H1 (cell line): ENCODE data around the gene MRPS31. TPM values are rescaled to one million over a fixed set of nuclear protein-coding genes. Genes with fewer than 3 reads are reported as not detected.

Source experiments
- CTCF ChIA-PET: fragments of 300-600 bp; sonication (Branson Sonifier 250); formaldehyde crosslinking; loops from one replicate; lab custom pipeline; 2021; ENCODE audit not compliant: partially characterized antibody; lab: Charles Lee
- POLR2A ChIA-PET: fragments of 300-600 bp; sonication (Branson Sonifier 250); formaldehyde crosslinking; loops from one replicate; lab custom pipeline; 2021; ENCODE audit warnings: inconsistent platforms; ENCODE audit not compliant: partially characterized antibody; lab: Charles Lee
- DNase-seq, 2 experiments: peaks; one replicate each; pipeline versions ENCODE4 v3.0.0 to v3.0.0-alpha.2; 2010 to 2022; ENCODE audit warnings: low spot score in 2 of 2, low read depth in 1 of 2, mixed read lengths in 1 of 2
- FAIRE-seq: peaks from 2 replicates; lab custom pipeline; 2011; peaks lifted over from hg19 to GRCh38; lab: Jason Lieb, UNC
- H2AFZ ChIP-seq: 2 replicates; pipeline ENCODE4 v1.8.1; 2012; ENCODE audit warnings: low read length, inconsistent platforms
- H2AK5ac ChIP-seq: 2 replicates; pipeline ENCODE4 v1.6.1; 2013; ENCODE audit warnings: low read depth, low read length
- H2BK120ac ChIP-seq: replicated peaks from 2 replicates; pipeline ENCODE3; 2013; ENCODE audit warnings: low read depth, low read length, inconsistent platforms
- H2BK12ac ChIP-seq: 2 replicates; pipeline ENCODE4 v1.6.1; 2013; ENCODE audit warnings: low read depth, low read length
- H2BK15ac ChIP-seq: 2 replicates; pipeline ENCODE4 v1.6.1; 2013; ENCODE audit warnings: low read length
- H2BK20ac ChIP-seq: 2 replicates; pipeline ENCODE4 v1.6.1; 2013; ENCODE audit warnings: low read length
- H2BK5ac ChIP-seq: 2 replicates; pipeline ENCODE4 v1.6.1; 2013; ENCODE audit warnings: low read depth, low read length
- H3K14ac ChIP-seq: 2 replicates; pipeline ENCODE4 v1.6.1; 2013; ENCODE audit warnings: inconsistent platforms; ENCODE audit not compliant: insufficient read length
- H3K18ac ChIP-seq: 2 replicates; pipeline ENCODE4 v1.6.1; 2013; ENCODE audit warnings: low read length; ENCODE audit errors: extremely low read depth
- H3K23ac ChIP-seq: 2 replicates; pipeline ENCODE4 v1.6.1; 2013; ENCODE audit warnings: inconsistent platforms; ENCODE audit not compliant: insufficient read length
- H3K23me2 ChIP-seq: 2 replicates; pipeline ENCODE4 v1.6.1; 2013; ENCODE audit warnings: low read depth, low read length
- H3K27ac ChIP-seq: 2 replicates; pipeline ENCODE4 v1.6.1; 2011; ENCODE audit warnings: low read depth, low read length, inconsistent platforms
- H3K27me3 ChIP-seq, 4 experiments: replicated peaks in 1 of 4; 1 replicate in 1 of 4; 2 replicates in 3 of 4; pipeline versions ENCODE4 v1.6.1 to v1.8.1; 2011 to 2013; ENCODE audit warnings: low read length in 3 of 4, mild to moderate bottlenecking in 3 of 4, inconsistent platforms in 2 of 4, mixed read lengths in 2 of 4, moderate library complexity in 1 of 4; ENCODE audit not compliant: control insufficient read depth in 3 of 4, insufficient read depth in 3 of 4; ENCODE audit errors: extremely low read depth in 1 of 4
- H3K36me3 ChIP-seq, 4 experiments: 2 replicates each; pipeline versions ENCODE4 v1.6.1 to v1.8.1; 2011 to 2013; ENCODE audit warnings: mild to moderate bottlenecking in 4 of 4, low read length in 3 of 4, moderate library complexity in 2 of 4, control low read depth in 1 of 4, inconsistent platforms in 1 of 4; ENCODE audit not compliant: insufficient read depth in 4 of 4, control insufficient read depth in 2 of 4
- H3K4ac ChIP-seq: replicated peaks from 2 replicates; pipeline ENCODE3; 2013; ENCODE audit warnings: low read length, low read depth, mixed read lengths, inconsistent platforms; ENCODE audit not compliant: insufficient read length
- H3K4me1 ChIP-seq, 4 experiments: replicated peaks in 1 of 4; 1 replicate in 1 of 4; 2 replicates in 3 of 4; pipeline versions ENCODE4 v1.6.1 to v1.8.1; 2011 to 2013; ENCODE audit warnings: low read length in 3 of 4, inconsistent platforms in 2 of 4, mixed read lengths in 1 of 4; ENCODE audit not compliant: insufficient read depth in 4 of 4, control insufficient read depth in 3 of 4
- H3K4me2 ChIP-seq, 2 experiments: 2 replicates each; pipeline versions ENCODE4 v1.6.1 to v1.8.1; 2011 to 2013; ENCODE audit warnings: low read depth in 2 of 2, low read length in 2 of 2, control low read depth in 1 of 2, inconsistent platforms in 1 of 2, mild to moderate bottlenecking in 1 of 2; ENCODE audit not compliant: insufficient read depth in 1 of 2
- H3K4me3 ChIP-seq, 4 experiments: fragments of 200-600, 300-600 bp in 1 of 4; sonication (generic), shearing (Covaris generic), sonication (Bioruptor Twin) in 1 of 4; 2 replicates each; pipeline versions ENCODE4 v1.5.1 to v1.8.1; 2011 to 2016; ENCODE audit warnings: low read length in 4 of 4, low read depth in 3 of 4, control low read depth in 2 of 4, inconsistent platforms in 2 of 4, mild to moderate bottlenecking in 2 of 4, mixed read lengths in 1 of 4, moderate library complexity in 1 of 4; ENCODE audit not compliant: insufficient read depth in 2 of 4; ENCODE audit errors: extremely low read depth in 1 of 4
- H3K56ac ChIP-seq: replicated peaks from 2 replicates; pipeline ENCODE3; 2013; ENCODE audit warnings: low read depth, mild to moderate bottlenecking, mixed read lengths, low read length, inconsistent platforms; ENCODE audit not compliant: insufficient read length
- H3K79me1 ChIP-seq: 2 replicates; pipeline ENCODE4 v1.6.1; 2013; ENCODE audit warnings: low read depth, low read length, control low read depth
- H3K79me2 ChIP-seq, 2 experiments: 2 replicates each; pipeline versions ENCODE4 v1.6.1 to v1.8.1; 2012 to 2013; ENCODE audit warnings: low read length in 2 of 2, mild to moderate bottlenecking in 2 of 2, inconsistent platforms in 1 of 2; ENCODE audit not compliant: insufficient read depth in 2 of 2, control insufficient read depth in 1 of 2
- H3K9ac ChIP-seq, 4 experiments: replicated peaks in 1 of 4; 1 replicate in 1 of 4; 2 replicates in 3 of 4; pipeline versions ENCODE4 v1.6.1 to v1.8.1; 2011 to 2013; ENCODE audit warnings: low read depth in 3 of 4, low read length in 3 of 4, control low read depth in 2 of 4, mild to moderate bottlenecking in 2 of 4, moderate library complexity in 2 of 4, inconsistent platforms in 1 of 4; ENCODE audit errors: extremely low read depth in 1 of 4
- H3K9me3 ChIP-seq, 2 experiments: 2 replicates each; pipeline versions ENCODE4 v1.6.1 to v1.8.1; 2012 to 2013; ENCODE audit warnings: mild to moderate bottlenecking in 2 of 2, moderate library complexity in 2 of 2, control low read depth in 1 of 2, inconsistent platforms in 1 of 2, low read depth in 1 of 2, low read length in 1 of 2, mixed read lengths in 1 of 2; ENCODE audit not compliant: insufficient read depth in 2 of 2
- H4K20me1 ChIP-seq, 2 experiments: replicated peaks in 1 of 2; 2 replicates each; pipeline versions ENCODE3 to v1.8.1; 2011 to 2013; ENCODE audit warnings: inconsistent platforms in 2 of 2, low read length in 2 of 2, mild to moderate bottlenecking in 1 of 2; ENCODE audit not compliant: insufficient read depth in 2 of 2, control insufficient read depth in 1 of 2
- H4K5ac ChIP-seq: 2 replicates; pipeline ENCODE4 v1.6.1; 2013; ENCODE audit warnings: low read length, low read depth, mixed read lengths, inconsistent platforms; ENCODE audit not compliant: insufficient read length
- H4K8ac ChIP-seq: 2 replicates; pipeline ENCODE4 v1.8.0; 2013; ENCODE audit warnings: mild to moderate bottlenecking, moderate library complexity, low read length, inconsistent platforms; ENCODE audit not compliant: insufficient read depth; ENCODE audit errors: extremely low read depth
- H4K91ac ChIP-seq: replicated peaks from 2 replicates; pipeline ENCODE3; 2013; ENCODE audit warnings: low read length, mixed read lengths, inconsistent platforms; ENCODE audit not compliant: insufficient read length
- BACH1 ChIP-seq: IDR thresholded peaks from 2 replicates; pipeline ENCODE4 v1.6.1; 2012; ENCODE audit warnings: low read length, improper control_type of control experiment
- CHD2 ChIP-seq: IDR thresholded peaks from 2 replicates; pipeline ENCODE4 v1.6.1; 2012; ENCODE audit warnings: low read length, improper control_type of control experiment
- FOSL1 ChIP-seq: IDR thresholded peaks from 2 replicates; pipeline ENCODE4 v1.6.1; 2011; ENCODE audit warnings: mild to moderate bottlenecking, low read depth, low read length, moderate library complexity; ENCODE audit not compliant: insufficient read depth
- HDAC6 ChIP-seq: IDR thresholded peaks from one replicate; pipeline ENCODE4 v1.7.1; 2012; ENCODE audit warnings: low read depth, mild to moderate bottlenecking, inconsistent platforms, low read length, moderate library complexity
- RBBP5 ChIP-seq: IDR thresholded peaks from 2 replicates; pipeline ENCODE4 v1.7.1; 2012; ENCODE audit warnings: low read depth, mild to moderate bottlenecking, inconsistent platforms, low read length, moderate library complexity, borderline replicate concordance
- RXRA ChIP-seq: IDR thresholded peaks from 2 replicates; pipeline ENCODE4 v1.6.1; 2011; ENCODE audit warnings: low read depth, mild to moderate bottlenecking, low read length, moderate library complexity; ENCODE audit not compliant: insufficient read depth
- YY1 ChIP-seq: IDR thresholded peaks from 2 replicates; pipeline ENCODE4 v1.6.1; 2011; ENCODE audit warnings: low read depth, mild to moderate bottlenecking, low read length
- WGBS, 2 experiments: shearing (Covaris generic) in 1 of 2; methylation state at CpG; one replicate each; pipeline versions ENCODE4 v1.1.6 to v1.1.7; 2013 to 2015; ENCODE audit warnings: low lambda C conversion rate in 2 of 2, mixed read lengths in 2 of 2, inconsistent platforms in 1 of 2, low coverage in 1 of 2, missing lambda C conversion rate in 1 of 2; ENCODE audit not compliant: insufficient replicate concordance in 2 of 2, insufficient coverage in 1 of 2, insufficient read length in 1 of 2; ENCODE audit errors: extremely low coverage in 1 of 2, missing lambda C conversion rate in 1 of 2; 5-methylcytosine and 5-hydroxymethylcytosine counted together
- polyA plus RNA-seq, 7 experiments: library from polyadenylated mRNA; depleted of rRNA in 3 of 7; stranded (reverse) in 5 of 7; unstranded in 2 of 7; fragments of >200 nt in 5 of 7; fragments of 200-250 nt in 2 of 7; gene quantifications; 1 replicate in 5 of 7; 2 replicates in 1 of 7; 4 replicates in 1 of 7; pipeline versions ENCODE4 v1.2.1 to v1.2.3, GENCODE V29; 2011 to 2013; ENCODE audit warnings: missing spikeins in 2 of 7, mixed read lengths in 2 of 7
- total RNA-seq: library from RNA; stranded (reverse); fragmentation: NEBNext Ultra II Directional; extraction: Animal tissue kit (Norgen Biotek cat#: 25700); gene quantifications from 2 replicates; pipeline ENCODE4 v1.2.1, GENCODE V29; 2021

Gene MRPS31
- total and polyA plus RNA-seq, 2 of the 8 experiments (the other 6 are each of a cell fraction or from before 2014, with no cell fraction given): 13.6 to 33.3 TPM

DNA sequence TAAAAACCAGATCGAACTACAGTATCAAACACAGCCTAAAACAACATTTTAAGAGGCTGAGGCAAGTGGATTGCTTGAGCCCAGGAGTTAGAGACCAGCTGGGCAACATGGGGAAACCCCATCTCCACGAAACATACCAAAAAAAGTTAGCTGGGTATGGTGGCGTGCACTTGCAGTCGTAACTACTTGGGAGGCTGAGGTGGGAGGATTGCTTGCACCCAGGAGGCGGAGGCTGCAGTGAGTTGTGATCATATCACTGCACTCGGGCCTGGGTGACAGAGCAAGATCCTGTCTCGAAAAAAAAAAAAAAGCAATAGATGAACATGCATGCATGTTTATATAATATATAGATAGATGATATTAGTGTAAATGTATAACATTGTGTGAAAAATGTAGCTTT, 5.2 kb upstream of the MRPS31 start:
- no peak overlapping the region for H2BK120ac ChIP-seq
- no peak overlapping the region for H4K91ac ChIP-seq
- POLR2A ChIA-PET: no interaction called here
- no peak for TF ChIP-seq RBBP5
- TF ChIP-seq FOSL1: no peak
- no peak for TF ChIP-seq YY1
- no peak for TF ChIP-seq CHD2
- TF ChIP-seq RXRA: no peak
- TF ChIP-seq HDAC6: no peak
- no peak for TF ChIP-seq BACH1
- TF ChIP-seq, all 59 proteins: peak for 0
- no peak overlapping the region for H3K9ac ChIP-seq
- no peaks in the 10 kb centered on the region; a peak in 1 of 7 replicates for H3K4me1 ChIP-seq
- H3K18ac ChIP-seq: no peak overlapping the region
- H3K4me3 ChIP-seq: no peak overlapping the region
- no peak for DNase-seq
- no peak overlapping the region for H3K4ac ChIP-seq
- no peak overlapping the region for H3K4me2 ChIP-seq
- CTCF ChIA-PET: interaction anchor here (0.6 to 5.3 kb wide), 14 partner anchors 9 to 1105 kb away, joined by 3 to 38 read pairs (median 4); partner anchors contain the start of gene SLC25A15
- no peak for FAIRE-seq
- 95% methylated on average over 6 of the region's 7 CpGs; no CpG with 5 or more reads in 1 of the 2 experiments for WGBS, 2 experiments
- no peaks in the 10 kb centered on the region for H4K20me1 ChIP-seq
- no peak overlapping the region for H4K8ac ChIP-seq
- H3K79me2 ChIP-seq: no peaks in the 10 kb centered on the region
- no peak overlapping the region for H2BK20ac ChIP-seq
- no peak overlapping the region for H3K23ac ChIP-seq
- no peaks in the 10 kb centered on the region for H3K36me3 ChIP-seq
- H2BK12ac ChIP-seq: no peak overlapping the region
- H2BK5ac ChIP-seq: no peak overlapping the region
- no peaks in the 10 kb centered on the region for H3K23me2 ChIP-seq
- no peak overlapping the region for H2AK5ac ChIP-seq
- no peak overlapping the region for H3K14ac ChIP-seq
- no peak overlapping the region for H3K27ac ChIP-seq
- no peaks in the 10 kb centered on the region for H3K79me1 ChIP-seq
- no peak overlapping the region for H3K56ac ChIP-seq
- H3K27me3 ChIP-seq: no peaks in the 10 kb centered on the region
- H2AFZ ChIP-seq: no peak overlapping the region
- no peak overlapping the region for H4K5ac ChIP-seq
- H3K9me3 ChIP-seq: no peaks in the 10 kb centered on the region
- H2BK15ac ChIP-seq: no peak overlapping the region
